K562 (cell line): Measurements from ENCODE around the gene RUNX3. TPM values are rescaled to one million over a fixed set of nuclear protein-coding genes. Genes with fewer than 3 reads are reported as not detected.

Experiments
- ATAC-seq: fragments of 200-7000 bp; cut with Tn5 transposase; 3 replicates; pipeline ENCODE4 v1.9.1; 2020; ENCODE audit warnings: moderate library complexity
- BruUV-seq: library from RNA; stranded (reverse); fragments of 400-500 nt; replicated peaks from 2 replicates; lab custom pipeline; 2021; lab: Mats Ljungman, UMichigan
- CTCF ChIA-PET: fragments of 300-600 bp; formaldehyde crosslinking; extraction: SDS; loops from one replicate; lab custom pipeline; 2021; ENCODE audit warnings: low intra/inter-chr PET ratio; lab: Yijun Ruan, JAX
- POLR2A ChIA-PET: fragments of 300-600, 350-650 bp; sonication (Branson Sonifier 250); formaldehyde crosslinking; extraction: SDS; loops from one replicate; lab custom pipeline; 2021; ENCODE audit warnings: antibody characterized with exemption, inconsistent platforms; lab: Yijun Ruan, JAX
- DNase-seq, 4 experiments: peaks; one replicate each; pipeline versions ENCODE4 v3.0.0 to v3.0.0-alpha.2; 2011 to 2018; ENCODE audit warnings: low spot score in 3 of 4, mixed read lengths in 3 of 4; ENCODE audit errors: extremely low read depth in 1 of 4
- FAIRE-seq: peaks from 2 replicates; lab custom pipeline; 2011; peaks lifted over from hg19 to GRCh38; lab: Jason Lieb, UNC
- H2AFZ ChIP-seq: 2 replicates; pipeline ENCODE4 v1.6.0; 2011; ENCODE audit warnings: low read depth, low read length, control low read depth, inconsistent platforms
- H3K27ac ChIP-seq: fragments of 200-600 bp; 3 replicates; pipeline ENCODE4 v1.8.0; 2011; ENCODE audit warnings: low read depth, mild to moderate bottlenecking, control low read depth, inconsistent platforms, low read length, moderate library complexity, mixed read lengths; ENCODE audit errors: extremely low read depth
- H3K27me3 ChIP-seq, 2 experiments: fragments of 300-600 bp in 1 of 2; 2 replicates in 1 of 2; 3 replicates in 1 of 2; pipeline versions ENCODE4 v1.6.0 to v1.8.0; 2011; ENCODE audit warnings: inconsistent platforms in 2 of 2, low read length in 2 of 2, mild to moderate bottlenecking in 1 of 2, mixed read lengths in 1 of 2, moderate library complexity in 1 of 2; ENCODE audit not compliant: control insufficient read depth in 2 of 2, insufficient read depth in 2 of 2
- H3K36me3 ChIP-seq: fragments of 300-600 bp; 3 replicates; pipeline ENCODE4 v1.8.0; 2011; ENCODE audit warnings: mild to moderate bottlenecking, low read length, inconsistent platforms; ENCODE audit not compliant: control insufficient read depth, insufficient read depth
- H3K4me1 ChIP-seq, 2 experiments: fragments of 200-600 bp in 1 of 2; replicated peaks in 1 of 2; 2 replicates in 1 of 2; 3 replicates in 1 of 2; pipeline versions ENCODE4 v1.5.1 to v1.8.0; 2011; ENCODE audit warnings: inconsistent platforms in 2 of 2, low read length in 2 of 2, mild to moderate bottlenecking in 1 of 2, mixed read lengths in 1 of 2, moderate library complexity in 1 of 2; ENCODE audit not compliant: control insufficient read depth in 2 of 2, insufficient read depth in 2 of 2
- H3K4me2 ChIP-seq: 2 replicates; pipeline ENCODE4 v1.6.1; 2011; ENCODE audit warnings: low read length, control low read depth, inconsistent platforms, mixed read lengths; ENCODE audit not compliant: insufficient read depth
- H3K4me3 ChIP-seq: fragments of 200-600 bp; sonication (generic), shearing (Covaris generic); 2 replicates; pipeline ENCODE4 v1.5.1; 2016; ENCODE audit warnings: control low read depth, inconsistent platforms
- H3K79me2 ChIP-seq: fragments of 200-600 bp; 3 replicates; pipeline ENCODE4 v1.8.0; 2011; ENCODE audit warnings: low read length, inconsistent platforms; ENCODE audit not compliant: control insufficient read depth, insufficient read depth
- H3K9ac ChIP-seq, 2 experiments: 2 replicates each; pipeline versions ENCODE4 v1.6.0 to v1.6.1; 2011; ENCODE audit warnings: low read depth in 2 of 2, low read length in 2 of 2, control low read depth in 1 of 2, inconsistent platforms in 1 of 2, mild to moderate bottlenecking in 1 of 2, mixed read lengths in 1 of 2; ENCODE audit not compliant: insufficient read depth in 1 of 2
- H3K9me1 ChIP-seq: one replicate; pipeline ENCODE4 v1.6.0; 2011; ENCODE audit warnings: inconsistent platforms, mild to moderate bottlenecking, low read length, moderate library complexity; ENCODE audit not compliant: control insufficient read depth, insufficient read depth
- H3K9me3 ChIP-seq: replicated peaks from 2 replicates; pipeline ENCODE4 v1.5.1; 2011; ENCODE audit warnings: low read depth, low read length, inconsistent platforms; ENCODE audit not compliant: control insufficient read depth, insufficient read depth
- H4K20me1 ChIP-seq: replicated peaks from 2 replicates; pipeline ENCODE4 v1.6.1; 2011; ENCODE audit warnings: low read length, inconsistent platforms, mixed read lengths; ENCODE audit not compliant: control insufficient read depth, insufficient read depth
- DEAF1 ChIP-seq: fragments of 450-650 bp; formaldehyde crosslinking; IDR thresholded peaks from 2 replicates; pipeline ENCODE4 v1.4.0; 2020; ENCODE audit warnings: mild to moderate bottlenecking, moderate library complexity
- GTF2F1 ChIP-seq: IDR thresholded peaks from 2 replicates; pipeline ENCODE4 v1.6.1; 2011; ENCODE audit warnings: low read depth, low read length, improper control_type of control experiment
- MAFG ChIP-seq: fragments of 450-650 bp; conservative IDR thresholded peaks from 2 replicates; pipeline ENCODE4 v1.6.1; 2016; ENCODE audit warnings: missing genetic modification characterization, missing compliant biosample characterization
- RAD51 ChIP-seq: fragments of 450-650 bp; IDR thresholded peaks from 2 replicates; pipeline ENCODE4 v1.7.1; 2016; ENCODE audit warnings: low read depth, mild to moderate bottlenecking, borderline replicate concordance
- RBM14 ChIP-seq: fragments of 200-400 bp; formaldehyde crosslinking; IDR thresholded peaks from 2 replicates; pipeline ENCODE4 v1.6.1; 2018; ENCODE audit warnings: low read depth, mild to moderate bottlenecking, low read length, moderate library complexity, borderline replicate concordance; ENCODE audit not compliant: insufficient read depth
- RBM34 ChIP-seq: fragments of 200-400 bp; formaldehyde crosslinking; IDR thresholded peaks from 2 replicates; pipeline ENCODE4 v1.6.1; 2018; ENCODE audit warnings: low read length, borderline replicate concordance; ENCODE audit not compliant: insufficient read depth
- WGBS: fragments of 100-300 bp; shearing (Covaris generic); methylation state at CpG from one replicate; pipeline ENCODE4 v1.1.6; 2016; ENCODE audit warnings: low coverage, mixed read lengths; ENCODE audit not compliant: insufficient coverage; ENCODE audit errors: missing lambda C conversion rate; 5-methylcytosine and 5-hydroxymethylcytosine counted together
- in situ Hi-C: fragments of 300-500 bp; cut with MboI; formaldehyde crosslinking; loops from 4 replicates; pipeline ENCODE4 v1.15.0; 2018; ENCODE audit warnings: inconsistent platforms, mixed read lengths
- intact Hi-C: fragments of 100-400 bp; cut with micrococcal nuclease; formaldehyde crosslinking; loops from 2 replicates; pipeline ENCODE4 v1.14.2; 2022
- polyA plus RNA-seq, 8 experiments: library from polyadenylated mRNA; depleted of rRNA in 4 of 8; stranded (reverse) in 5 of 8; unstranded in 3 of 8; fragments of >200 nt; fragmentation: Nextera tagmentation in 2 of 8; fragmentation: Illumina TruSeq in 1 of 8; extraction: Ambion mirVana in 2 of 8; extraction: Trizol in 1 of 8; gene quantifications; 2 replicates each; pipeline versions ENCODE4 v1.2.1 to v1.2.3, GENCODE V29; 2011 to 2014; ENCODE audit warnings: inconsistent platforms in 1 of 8, missing spikeins in 1 of 8
- total RNA-seq, 7 experiments: library from RNA; depleted of rRNA in 6 of 7; stranded (reverse); fragments of >200 nt in 6 of 7; fragmentation: Illumina TruSeq in 2 of 7; extraction: Trizol in 2 of 7; gene quantifications; 2 replicates each; pipeline versions ENCODE4 v1.2.1 to v1.2.3, GENCODE V29; 2011 to 2021; ENCODE audit warnings: low replicate concordance in 1 of 7

RUNX3 gene
- total and polyA plus RNA-seq, 9 of the 15 experiments (the other 6 are each of a cell fraction or from before 2014, with no cell fraction given): 0.01 to 0.64 (median 0.09) TPM

DNA sequence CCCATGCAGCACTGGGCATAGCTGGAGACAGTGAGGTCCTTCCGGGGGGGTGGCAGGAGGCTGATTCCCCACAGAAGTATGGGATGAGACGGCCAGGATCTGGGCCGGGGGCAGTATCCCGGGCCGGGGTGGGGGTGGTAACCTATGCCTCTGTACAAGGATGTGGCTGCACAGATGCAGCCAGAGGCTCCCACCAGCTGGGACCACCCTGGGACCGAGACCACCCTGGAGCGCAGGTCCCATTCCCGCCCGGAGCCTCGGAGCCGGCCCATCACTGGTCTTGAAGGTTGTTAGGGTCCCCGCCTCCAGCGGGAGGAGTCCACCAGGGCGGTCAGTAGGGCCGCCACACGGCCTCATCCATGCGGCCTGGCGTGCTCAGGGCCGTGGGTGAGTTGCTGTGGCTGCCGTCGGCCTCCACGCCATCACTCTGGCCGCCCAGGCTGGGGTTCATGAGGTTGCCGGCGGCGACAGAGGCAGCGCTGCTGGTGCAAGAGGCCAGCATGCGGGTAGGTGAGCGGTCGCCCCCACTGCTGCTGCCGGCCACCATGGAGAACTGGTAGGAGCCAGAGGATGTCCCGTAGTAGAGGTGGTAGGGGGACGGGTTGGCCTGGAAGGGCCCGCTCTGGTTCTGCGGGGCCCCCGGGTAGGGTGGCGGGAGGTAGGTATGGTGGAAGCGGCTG lies 28.1 kb downstream of the RUNX3 start:
- ATAC-seq (no peak; the same call in 2 of the 3 replicates), FAIRE-seq (no peak), DNase-seq (no peak)
- no TSS peak for BruUV-seq
- peaks cover 41 to 87% of the 10 kb centered on the region in 2 experiments; a peak in 4 of 5 replicates for H3K27me3 ChIP-seq
- peaks cover 0 to 22% of the 10 kb centered on the region in 2 experiments; a peak in 1 of 5 replicates for H3K4me1 ChIP-seq
- H2AFZ ChIP-seq: no peak overlapping the region
- no peaks in the 10 kb centered on the region for H3K9me3 ChIP-seq
- H3K36me3 ChIP-seq: no peaks in the 10 kb centered on the region
- 4% methylated on average over 38 of the region's 38 CpGs for WGBS
- in situ Hi-C loops: no loop called here
- no peaks in the 10 kb centered on the region for H3K79me2 ChIP-seq
- H4K20me1 ChIP-seq: peaks cover 20% of the 10 kb centered on the region; the same call in 1 of the 2 replicates
- POLR2A ChIA-PET: interaction anchor here (0.7 to 1.1 kb wide), 4 partner anchors 8 to 26 kb away, joined by 3 to 5 read pairs (median 3); no protein-coding TSS in a partner anchor
- no peak overlapping the region for H3K4me2 ChIP-seq
- no peak overlapping the region for H3K9ac ChIP-seq
- H3K4me3 ChIP-seq: no peak overlapping the region
- no peaks in the 10 kb centered on the region for H3K9me1 ChIP-seq
- intact Hi-C loops: no loop called here
- no peak overlapping the region for H3K27ac ChIP-seq
- CTCF ChIA-PET: no interaction called here
- TF ChIP-seq MAFG: no peak
- no peak for TF ChIP-seq RAD51
- TF ChIP-seq DEAF1 (CRISPR knock-in tag): no peak
- TF ChIP-seq RBM34: no peak
- no peak for TF ChIP-seq RBM14
- TF ChIP-seq GTF2F1: no peak
